Measurements from ENCODE around the gene NRP1.

The NRP1 gene

DNA sequence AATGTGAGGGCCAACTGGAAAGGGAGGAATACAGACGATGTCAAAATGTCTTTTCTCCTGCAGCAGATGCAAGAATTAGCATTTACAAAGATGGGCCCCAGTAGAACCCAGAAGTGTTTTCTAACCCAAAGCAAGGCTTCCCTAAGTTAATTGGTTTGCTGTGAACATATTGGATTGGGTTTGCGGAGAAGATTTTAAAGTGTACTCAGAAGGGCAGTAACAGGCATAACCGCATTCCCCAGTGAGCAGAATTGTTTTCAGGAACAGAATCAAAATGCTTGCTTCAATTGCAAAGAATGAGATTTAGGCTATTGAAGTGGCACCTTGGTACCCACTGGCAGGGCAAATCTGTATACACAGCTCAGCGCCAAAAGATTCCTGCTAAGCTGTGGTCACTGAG is 78.0 kb downstream of the NRP1 start:
- H3K27me3 ChIP-seq (replicated peaks; ENCODE audit: insufficient read depth, low read length): no peaks in the 10 kb centered on the region
- no peaks in the 10 kb centered on the region for H3K36me3 ChIP-seq (replicated peaks; ENCODE audit: insufficient read depth, low read length)
- no peak for DNase-seq
- H3K4me1 ChIP-seq (ENCODE audit: low read length): no peaks in the 10 kb centered on the region
- H3K79me2 ChIP-seq (ENCODE audit: low read length): no peaks in the 10 kb centered on the region
- no peaks in the 10 kb centered on the region for H4K20me1 ChIP-seq (ENCODE audit: insufficient read depth, low read length)
- no peak overlapping the region for H2AFZ ChIP-seq (ENCODE audit: low read length)
- H3K9me3 ChIP-seq (replicated peaks; ENCODE audit: insufficient read depth, low read length): no peaks in the 10 kb centered on the region
- no peak overlapping the region for H3K9ac ChIP-seq (ENCODE audit: low read length)
- TF ChIP-seq CTCF (IDR thresholded peaks at IDR 0.05; ENCODE audit: low read length): no peak
- no peak for TF ChIP-seq EZH2 (optimal IDR thresholded peaks at IDR 0.05; ENCODE audit: low read depth, low read length)
- TF ChIP-seq EZH2phosphoT487 (IDR thresholded peaks at IDR 0.05; ENCODE audit: low read length): no peak
- no peak overlapping the region for H3K4me3 ChIP-seq (ENCODE audit: low read length)
- H3K27ac ChIP-seq (ENCODE audit: low read length): no peak overlapping the region
- H3K4me2 ChIP-seq (ENCODE audit: low read depth, low read length): no peak overlapping the region
- H3K9me2 ChIP-seq (replicated peaks; ENCODE audit: insufficient read depth, low read length): no peaks in the 10 kb centered on the region
- H3F3A ChIP-seq (ENCODE audit: insufficient read depth, low read length): no peaks in the 10 kb centered on the region

DNA sequence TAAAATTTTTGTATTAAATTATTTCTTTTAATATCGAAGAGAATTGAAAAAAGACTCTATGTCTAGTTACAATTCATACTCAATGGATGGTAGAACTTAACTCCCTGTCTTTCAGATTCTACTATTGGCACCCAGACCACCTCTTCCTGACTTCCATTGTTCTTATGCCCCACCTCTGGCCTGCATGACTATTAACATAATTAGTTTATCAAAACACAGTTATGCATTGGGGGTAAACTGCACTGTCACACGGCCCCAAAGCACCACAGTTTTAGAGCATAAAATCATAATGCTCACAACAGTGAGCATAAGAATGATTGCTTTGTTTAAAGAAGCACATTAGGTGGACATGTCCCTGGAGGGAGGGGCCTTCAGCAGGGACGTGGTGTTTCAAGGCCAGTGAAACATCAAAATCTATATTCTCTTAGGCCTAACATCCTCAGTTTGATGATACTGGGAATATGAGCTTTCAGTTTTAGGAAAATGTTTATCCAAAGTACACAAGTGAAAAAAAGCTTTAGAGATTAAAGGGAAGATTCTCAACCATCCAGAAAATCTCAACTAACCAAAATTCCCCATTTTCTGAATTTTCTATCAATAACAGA is 79.8 kb downstream of the NRP1 start:
- no peak for DNase-seq
- H3K9me3 ChIP-seq (replicated peaks; ENCODE audit: insufficient read depth, low read length): no peaks in the 10 kb centered on the region
- no peaks in the 10 kb centered on the region for H3K9me2 ChIP-seq (replicated peaks; ENCODE audit: insufficient read depth, low read length)
- H3K79me2 ChIP-seq (ENCODE audit: low read length): no peaks in the 10 kb centered on the region
- TF ChIP-seq CTCF (IDR thresholded peaks at IDR 0.05; ENCODE audit: low read length): no peak
- no peak for TF ChIP-seq EZH2phosphoT487 (IDR thresholded peaks at IDR 0.05; ENCODE audit: low read length)
- no peak for TF ChIP-seq EZH2 (optimal IDR thresholded peaks at IDR 0.05; ENCODE audit: low read depth, low read length)
- H3K4me2 ChIP-seq (ENCODE audit: low read depth, low read length): no peak overlapping the region
- no peak overlapping the region for H3K27ac ChIP-seq (ENCODE audit: low read length)
- H3F3A ChIP-seq (ENCODE audit: insufficient read depth, low read length): no peaks in the 10 kb centered on the region
- no peaks in the 10 kb centered on the region for H3K36me3 ChIP-seq (replicated peaks; ENCODE audit: insufficient read depth, low read length)
- H3K4me3 ChIP-seq (ENCODE audit: low read length): no peak overlapping the region
- no peaks in the 10 kb centered on the region for H3K4me1 ChIP-seq (ENCODE audit: low read length)
- H3K9ac ChIP-seq (ENCODE audit: low read length): no peak overlapping the region
- H3K27me3 ChIP-seq (replicated peaks; ENCODE audit: insufficient read depth, low read length): no peaks in the 10 kb centered on the region
- no peak overlapping the region for H2AFZ ChIP-seq (ENCODE audit: low read length)
- H4K20me1 ChIP-seq (ENCODE audit: insufficient read depth, low read length): no peaks in the 10 kb centered on the region

- Histone ChIP-seq H3K4me2 (ENCODE audit: low read depth, low read length) (no peak overlapping the region), H3K79me2 (ENCODE audit: low read length) (no peaks in the 10 kb centered on the region), H2AFZ (ENCODE audit: low read length) (no peak overlapping the region), H3K4me1 (ENCODE audit: low read length) (no peaks in the 10 kb centered on the region), H3F3A (ENCODE audit: insufficient read depth, low read length) (no peaks in the 10 kb centered on the region), H3K36me3 (replicated peaks; ENCODE audit: insufficient read depth, low read length) (no peaks in the 10 kb centered on the region), H3K4me3 (ENCODE audit: low read length) (no peak overlapping the region), H3K9me2 (replicated peaks; ENCODE audit: insufficient read depth, low read length) (no peaks in the 10 kb centered on the region), H4K20me1 (ENCODE audit: insufficient read depth, low read length) (no peaks in the 10 kb centered on the region), H3K27ac (ENCODE audit: low read length) (no peak overlapping the region), H3K27me3 (replicated peaks; ENCODE audit: insufficient read depth, low read length) (no peaks in the 10 kb centered on the region), H3K9me3 (replicated peaks; ENCODE audit: insufficient read depth, low read length) (no peaks in the 10 kb centered on the region), H3K9ac (ENCODE audit: low read length) (no peak overlapping the region)
- TF ChIP-seq EZH2phosphoT487 (IDR thresholded peaks at IDR 0.05; ENCODE audit: low read length): no peak
- TF ChIP-seq CTCF (IDR thresholded peaks at IDR 0.05; ENCODE audit: low read length): no peak
- TF ChIP-seq EZH2 (optimal IDR thresholded peaks at IDR 0.05; ENCODE audit: low read depth, low read length): no peak
- no peak for DNase-seq
Observed at GRCh38 chr10:33253411-33253810, 81.1 kb downstream of the NRP1 start.
